A673 (cell line): ENCODE measurements around the gene RLIM. TPM values are rescaled to one million over a fixed set of nuclear protein-coding genes. Genes with fewer than 3 reads are reported as not detected.

Experiments used
- BruUV-seq: library from RNA; stranded (reverse); fragments of 400-500 nt; replicated peaks from 2 replicates; lab custom pipeline; 2021; lab: Mats Ljungman, UMichigan
- CTCF ChIA-PET: fragments of 300-600 bp; sonication (Branson Sonifier 250); formaldehyde crosslinking; loops from one replicate; lab custom pipeline; 2022; ENCODE audit warnings: antibody characterized with exemption; lab: Charles Lee
- POLR2A ChIA-PET: fragments of 300-600 bp; sonication (Branson Sonifier 250); formaldehyde crosslinking; loops from one replicate; lab custom pipeline; 2022; ENCODE audit warnings: antibody characterized with exemption; ENCODE audit not compliant: low non-redundant PET; lab: Charles Lee
- DNase-seq: peaks from one replicate; pipeline ENCODE4 v3.0.0-alpha.2; 2015; ENCODE audit warnings: low spot score
- H3K27ac ChIP-seq: fragments of 200-600 bp; sonication (generic); 2 replicates; pipeline ENCODE4 v1.5.1; 2016; ENCODE audit warnings: mixed run types, low read depth, mild to moderate bottlenecking, mixed read lengths, antibody characterized with exemption, low read length; ENCODE audit not compliant: poor library complexity, severe bottlenecking
- H3K27me3 ChIP-seq: fragments of 200-600 bp; sonication (generic); replicated peaks from 2 replicates; pipeline ENCODE4 v1.6.1; 2017; ENCODE audit warnings: mixed run types, low read depth, mild to moderate bottlenecking, mixed read lengths, antibody characterized with exemption, low read length; ENCODE audit not compliant: insufficient read depth, poor library complexity
- H3K36me3 ChIP-seq: fragments of 200-600 bp; sonication (generic); 2 replicates; pipeline ENCODE4 v1.6.1; 2016; ENCODE audit warnings: mixed run types, mild to moderate bottlenecking, mixed read lengths, antibody characterized with exemption, low read length; ENCODE audit not compliant: insufficient read depth, poor library complexity, severe bottlenecking
- H3K4me1 ChIP-seq: fragments of 200-600 bp; sonication (generic); 2 replicates; pipeline ENCODE4 v1.6.1; 2017; ENCODE audit warnings: mixed run types, mild to moderate bottlenecking, mixed read lengths, antibody characterized with exemption, low read length; ENCODE audit not compliant: insufficient read depth, poor library complexity, severe bottlenecking
- H3K4me3 ChIP-seq: fragments of 200-600 bp; sonication (generic); 2 replicates; pipeline ENCODE4 v1.5.1; 2016; ENCODE audit warnings: low read depth, mixed run types, mild to moderate bottlenecking, mixed read lengths, low read length; ENCODE audit not compliant: poor library complexity, severe bottlenecking
- H3K9me3 ChIP-seq: fragments of 200-600 bp; sonication (generic); 2 replicates; pipeline ENCODE4 v1.6.1; 2016; ENCODE audit warnings: mixed run types, low read depth, mild to moderate bottlenecking, mixed read lengths, antibody characterized with exemption, low read length; ENCODE audit not compliant: poor library complexity, severe bottlenecking
- EZH2 ChIP-seq: fragments of 200-600 bp; sonication (generic); IDR thresholded peaks from 2 replicates; pipeline ENCODE4 v1.6.1; 2017; ENCODE audit warnings: borderline replicate concordance, low read depth, mild to moderate bottlenecking, mixed read lengths, antibody characterized with exemption, low read length; ENCODE audit not compliant: poor library complexity, severe bottlenecking
- intact Hi-C: fragments of 100-400 bp; cut with micrococcal nuclease; formaldehyde crosslinking; loops from one replicate; pipeline ENCODE4 v1.10.0; 2022; ENCODE audit not compliant: unreplicated experiment
- total RNA-seq: library from RNA; stranded (reverse); gene quantifications from 2 replicates; pipeline ENCODE4 v1.2.3, GENCODE V29; 2021
- TF ChIP-seq, protein P1 (sequence below): fragments of 300-800, 200-600 bp; sonication (generic); conservative IDR thresholded peaks from 2 replicates; pipeline ENCODE4 v1.5.1; 2017; ENCODE audit warnings: low read depth, mild to moderate bottlenecking, antibody characterized with exemption, low read length, moderate library complexity, mixed read lengths

The RLIM gene
- total RNA-seq, 1 experiment from 2014 or later: 57.7 TPM

DNA sequence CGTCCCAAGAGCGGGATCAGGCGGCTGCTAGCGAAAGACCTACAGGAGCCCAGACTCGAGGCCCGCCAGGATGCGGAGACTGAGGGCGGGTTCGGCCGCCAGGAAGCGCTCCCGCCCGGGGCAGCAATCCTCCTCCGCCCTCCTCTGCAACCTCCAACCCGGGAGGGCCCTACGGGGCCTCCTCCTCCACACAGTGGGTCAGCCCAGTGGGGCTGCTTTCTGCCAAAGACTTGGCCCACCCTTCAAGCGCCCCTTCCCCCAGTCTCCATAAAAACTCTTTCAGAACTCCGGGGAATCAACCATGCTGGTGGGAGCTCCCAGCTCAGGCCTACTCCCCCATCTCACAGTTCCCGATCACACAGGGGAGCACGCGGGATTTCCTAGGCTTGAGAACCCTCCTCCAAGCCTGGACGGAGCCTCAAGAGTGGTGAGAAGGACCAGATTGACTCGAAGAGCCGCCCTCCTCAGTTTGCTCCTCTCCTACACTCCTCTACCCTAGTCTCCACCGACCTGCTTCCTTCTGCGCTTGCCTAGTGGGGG is 77.5 kb downstream of the RLIM start:
- H3K9me3 ChIP-seq: no peaks in the 10 kb centered on the region
- intact Hi-C loops: loop anchor here (5.0 kb wide), 1 partner anchor 115 kb away; the partner anchor contains the start of gene SLC16A2
- peak overlapping the region; percentile 47 for H3K4me3 ChIP-seq
- peak; percentile 20 for DNase-seq
- POLR2A ChIA-PET: no interaction called here
- TF ChIP-seq, protein P1, sequence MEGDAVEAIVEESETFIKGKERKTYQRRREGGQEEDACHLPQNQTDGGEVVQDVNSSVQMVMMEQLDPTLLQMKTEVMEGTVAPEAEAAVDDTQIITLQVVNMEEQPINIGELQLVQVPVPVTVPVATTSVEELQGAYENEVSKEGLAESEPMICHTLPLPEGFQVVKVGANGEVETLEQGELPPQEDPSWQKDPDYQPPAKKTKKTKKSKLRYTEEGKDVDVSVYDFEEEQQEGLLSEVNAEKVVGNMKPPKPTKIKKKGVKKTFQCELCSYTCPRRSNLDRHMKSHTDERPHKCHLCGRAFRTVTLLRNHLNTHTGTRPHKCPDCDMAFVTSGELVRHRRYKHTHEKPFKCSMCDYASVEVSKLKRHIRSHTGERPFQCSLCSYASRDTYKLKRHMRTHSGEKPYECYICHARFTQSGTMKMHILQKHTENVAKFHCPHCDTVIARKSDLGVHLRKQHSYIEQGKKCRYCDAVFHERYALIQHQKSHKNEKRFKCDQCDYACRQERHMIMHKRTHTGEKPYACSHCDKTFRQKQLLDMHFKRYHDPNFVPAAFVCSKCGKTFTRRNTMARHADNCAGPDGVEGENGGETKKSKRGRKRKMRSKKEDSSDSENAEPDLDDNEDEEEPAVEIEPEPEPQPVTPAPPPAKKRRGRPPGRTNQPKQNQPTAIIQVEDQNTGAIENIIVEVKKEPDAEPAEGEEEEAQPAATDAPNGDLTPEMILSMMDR: no peak
- TF ChIP-seq EZH2: no peak
- BruUV-seq: no TSS peak
- H3K27ac ChIP-seq: peak overlapping the region; percentile 73
- H3K27me3 ChIP-seq: no peaks in the 10 kb centered on the region
- H3K4me1 ChIP-seq: peaks cover 16% of the 10 kb centered on the region
- H3K36me3 ChIP-seq: no peaks in the 10 kb centered on the region
- CTCF ChIA-PET: no interaction called here

- H3K9me3 ChIP-seq: no peaks in the 10 kb centered on the region
- intact Hi-C loops: loop anchor here (5.0 kb wide), 1 partner anchor 114 kb away; the partner anchor contains the start of gene SLC16A2
- peak overlapping the region; percentile 73 for H3K27ac ChIP-seq
- no TSS peak for BruUV-seq
- ChIA-PET POLR2A (no interaction called here), CTCF (no interaction called here)
- TF ChIP-seq, protein P1: no peak
- TF ChIP-seq EZH2: no peak
- peaks cover 16% of the 10 kb centered on the region for H3K4me1 ChIP-seq
- peak; percentile 91 for DNase-seq
- no peaks in the 10 kb centered on the region for H3K27me3 ChIP-seq
- peak overlapping the region; percentile 47 for H3K4me3 ChIP-seq
- H3K36me3 ChIP-seq: no peaks in the 10 kb centered on the region
These were observed 78.1 kb downstream of the RLIM start for GRCh38 chrX:74536152-74536831.

- peaks cover 16% of the 10 kb centered on the region for H3K4me1 ChIP-seq
- BruUV-seq: no TSS peak
- intact Hi-C loops: loop anchor here (1.0 to 5.0 kb wide), 2 partner anchors 113 to 152 kb away; partner anchors contain the start of gene SLC16A2
- no peaks in the 10 kb centered on the region for H3K9me3 ChIP-seq
- H3K27ac ChIP-seq: peak overlapping the region; percentile 73
- no peak for TF ChIP-seq EZH2
- TF ChIP-seq, protein P1: peak; percentile 61
- no peaks in the 10 kb centered on the region for H3K36me3 ChIP-seq
- DNase-seq: peak; percentile 86
- CTCF ChIA-PET: interaction anchor here (0.6 to 0.8 kb wide), 2 partner anchors 17 to 153 kb away, joined by 3 to 5 read pairs; no protein-coding TSS in a partner anchor
- H3K27me3 ChIP-seq: no peaks in the 10 kb centered on the region
- POLR2A ChIA-PET: interaction anchor here (0.6 to 0.7 kb wide), 2 partner anchors 16 to 21 kb away, joined by 3 to 6 read pairs; no protein-coding TSS in a partner anchor
- H3K4me3 ChIP-seq: peak overlapping the region; percentile 47
These were observed 78.8 kb downstream of the RLIM start for GRCh38 chrX:74535408-74536151.
